K562 (cell line): ENCODE data around the gene NVL. TPM values are rescaled to one million over a fixed set of nuclear protein-coding genes. Genes with fewer than 3 reads are reported as not detected.

ENCODE experiments used
- CHD7 ChIP-seq: fragments of 200-600 bp; sonication (generic); IDR thresholded peaks from one replicate; pipeline ENCODE4 v1.6.1; 2012; ENCODE audit warnings: mild to moderate bottlenecking, low read depth, low read length, inconsistent platforms
- HSF4 ChIP-seq: fragments of 250-450 bp; sonication (Bioruptor Pico); IDR thresholded peaks from 2 replicates; pipeline ENCODE4 v2.1.2; 2022; ENCODE audit warnings: mild to moderate bottlenecking, moderate library complexity, borderline replicate concordance
- SAFB ChIP-seq: fragments of 200-400 bp; formaldehyde crosslinking; IDR thresholded peaks from 2 replicates; pipeline ENCODE4 v1.6.1; 2017; ENCODE audit warnings: low read depth, low read length, borderline replicate concordance
- TEAD1 ChIP-seq, 2 experiments: fragments of 450-650 bp in 1 of 2; sonication (generic) in 1 of 2; formaldehyde crosslinking; IDR thresholded peaks; 2 replicates each; pipeline versions ENCODE4 v1.4.0 to v1.8.0; 2020 to 2022; ENCODE audit warnings: mild to moderate bottlenecking in 2 of 2, missing genetic modification reagents in 1 of 2
- ZNF398 ChIP-seq: fragments of 250-450 bp; sonication (Bioruptor Pico); IDR thresholded peaks from 2 replicates; pipeline ENCODE4 v1.8.0; 2021; ENCODE audit warnings: moderate library complexity, mild to moderate bottlenecking, inconsistent platforms
- ZNF586 ChIP-seq: fragments of 450-650 bp; formaldehyde crosslinking; conservative IDR thresholded peaks from 2 replicates; pipeline ENCODE4 v1.4.0; 2020; ENCODE audit warnings: mild to moderate bottlenecking, moderate library complexity
- polyA plus RNA-seq, 8 experiments: library from polyadenylated mRNA; depleted of rRNA in 4 of 8; stranded (reverse) in 5 of 8; unstranded in 3 of 8; fragments of >200 nt; fragmentation: Nextera tagmentation in 2 of 8; fragmentation: Illumina TruSeq in 1 of 8; extraction: Ambion mirVana in 2 of 8; extraction: Trizol in 1 of 8; gene quantifications; 2 replicates each; pipeline versions ENCODE4 v1.2.1 to v1.2.3, GENCODE V29; 2011 to 2014; ENCODE audit warnings: inconsistent platforms in 1 of 8, missing spikeins in 1 of 8
- total RNA-seq, 7 experiments: library from RNA; depleted of rRNA in 6 of 7; stranded (reverse); fragments of >200 nt in 6 of 7; fragmentation: Illumina TruSeq in 2 of 7; extraction: Trizol in 2 of 7; gene quantifications; 2 replicates each; pipeline versions ENCODE4 v1.2.1 to v1.2.3, GENCODE V29; 2011 to 2021; ENCODE audit warnings: low replicate concordance in 1 of 7
- TF ChIP-seq, protein P1 (sequence below): fragments of 200-800 bp; sonication (Bioruptor generic); IDR thresholded peaks from 2 replicates; pipeline ENCODE4 v1.6.1; 2016; ENCODE audit warnings: missing genetic modification characterization, missing compliant biosample characterization

NVL gene
- total and polyA plus RNA-seq, 9 of the 15 experiments (the other 6 are each of a cell fraction or from before 2014, with no cell fraction given): 32.5 to 86.6 (median 62.9) TPM

- TF ChIP-seq, protein P1, sequence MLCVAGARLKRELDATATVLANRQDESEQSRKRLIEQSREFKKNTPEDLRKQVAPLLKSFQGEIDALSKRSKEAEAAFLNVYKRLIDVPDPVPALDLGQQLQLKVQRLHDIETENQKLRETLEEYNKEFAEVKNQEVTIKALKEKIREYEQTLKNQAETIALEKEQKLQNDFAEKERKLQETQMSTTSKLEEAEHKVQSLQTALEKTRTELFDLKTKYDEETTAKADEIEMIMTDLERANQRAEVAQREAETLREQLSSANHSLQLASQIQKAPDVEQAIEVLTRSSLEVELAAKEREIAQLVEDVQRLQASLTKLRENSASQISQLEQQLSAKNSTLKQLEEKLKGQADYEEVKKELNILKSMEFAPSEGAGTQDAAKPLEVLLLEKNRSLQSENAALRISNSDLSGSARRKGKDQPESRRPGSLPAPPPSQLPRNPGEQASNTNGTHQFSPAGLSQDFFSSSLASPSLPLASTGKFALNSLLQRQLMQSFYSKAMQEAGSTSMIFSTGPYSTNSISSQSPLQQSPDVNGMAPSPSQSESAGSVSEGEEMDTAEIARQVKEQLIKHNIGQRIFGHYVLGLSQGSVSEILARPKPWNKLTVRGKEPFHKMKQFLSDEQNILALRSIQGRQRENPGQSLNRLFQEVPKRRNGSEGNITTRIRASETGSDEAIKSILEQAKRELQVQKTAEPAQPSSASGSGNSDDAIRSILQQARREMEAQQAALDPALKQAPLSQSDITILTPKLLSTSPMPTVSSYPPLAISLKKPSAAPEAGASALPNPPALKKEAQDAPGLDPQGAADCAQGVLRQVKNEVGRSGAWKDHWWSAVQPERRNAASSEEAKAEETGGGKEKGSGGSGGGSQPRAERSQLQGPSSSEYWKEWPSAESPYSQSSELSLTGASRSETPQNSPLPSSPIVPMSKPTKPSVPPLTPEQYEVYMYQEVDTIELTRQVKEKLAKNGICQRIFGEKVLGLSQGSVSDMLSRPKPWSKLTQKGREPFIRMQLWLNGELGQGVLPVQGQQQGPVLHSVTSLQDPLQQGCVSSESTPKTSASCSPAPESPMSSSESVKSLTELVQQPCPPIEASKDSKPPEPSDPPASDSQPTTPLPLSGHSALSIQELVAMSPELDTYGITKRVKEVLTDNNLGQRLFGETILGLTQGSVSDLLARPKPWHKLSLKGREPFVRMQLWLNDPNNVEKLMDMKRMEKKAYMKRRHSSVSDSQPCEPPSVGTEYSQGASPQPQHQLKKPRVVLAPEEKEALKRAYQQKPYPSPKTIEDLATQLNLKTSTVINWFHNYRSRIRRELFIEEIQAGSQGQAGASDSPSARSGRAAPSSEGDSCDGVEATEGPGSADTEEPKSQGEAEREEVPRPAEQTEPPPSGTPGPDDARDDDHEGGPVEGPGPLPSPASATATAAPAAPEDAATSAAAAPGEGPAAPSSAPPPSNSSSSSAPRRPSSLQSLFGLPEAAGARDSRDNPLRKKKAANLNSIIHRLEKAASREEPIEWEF (CRISPR knock-in tag): no peak
- TF ChIP-seq ZNF586 (no peak), TEAD1 (CRISPR knock-in tag; IDR thresholded peaks at IDR 0.05) (no peak), HSF4 (CRISPR knock-in tag) (no peak), SAFB (no peak), ZNF398 (no peak), CHD7 (no peak)
These were observed 67.5 kb downstream of the NVL start (continued) for GRCh38 chr1:224262373-224263054.
